Measurements from ENCODE around the gene LRMDA. TPM values are rescaled to one million over a fixed set of nuclear protein-coding genes. Genes with fewer than 3 reads are reported as not detected.

The LRMDA gene
- total RNA-seq, 4 donors from 2014 or later, result 1.4 to 23.1 (median 3.6) TPM

GRCh38 chr10:75924309-75924902 is 493.0 kb downstream of the LRMDA start:
- H3K9me3 ChIP-seq, result no peaks in the 10 kb centered on the region
- no peak overlapping the region for H3K4me3 ChIP-seq
- no peaks in the 10 kb centered on the region for H3K27me3 ChIP-seq
- H3K4me1 ChIP-seq, result no peaks in the 10 kb centered on the region
- no peak for DNase-seq
- H3K27ac ChIP-seq, result no peak overlapping the region
- no peaks in the 10 kb centered on the region for H3K36me3 ChIP-seq
- TF ChIP-seq POLR2A (IDR thresholded peaks at IDR 0.05) (no peak), CTCF (IDR thresholded peaks at IDR 0.05) (no peak)

GRCh38 chr10:75925999-75926398 is 494.6 kb downstream of the LRMDA start:
- Histone ChIP-seq H3K4me1 (no peaks in the 10 kb centered on the region), H3K27me3 (no peaks in the 10 kb centered on the region), H3K9me3 (no peaks in the 10 kb centered on the region), H3K36me3 (no peaks in the 10 kb centered on the region), H3K27ac (no peak overlapping the region), H3K4me3 (no peak overlapping the region)
- no peak for DNase-seq
- TF ChIP-seq POLR2A (IDR thresholded peaks at IDR 0.05) (no peak), CTCF (IDR thresholded peaks at IDR 0.05) (no peak)

GRCh38 chr10:75926763-75927162 is 495.3 kb downstream of the LRMDA start:
- peak in 1 of 6 experiments; percentile 59 for TF ChIP-seq CTCF (IDR thresholded peaks at IDR 0.05)
- no peak for TF ChIP-seq POLR2A (IDR thresholded peaks at IDR 0.05)
- H3K36me3 ChIP-seq, result no peaks in the 10 kb centered on the region
- DNase-seq, result peak in 1 of 3 donors; percentile 60
- H3K27ac ChIP-seq, result no peak overlapping the region
- H3K9me3 ChIP-seq, result no peaks in the 10 kb centered on the region
- H3K27me3 ChIP-seq, result no peaks in the 10 kb centered on the region
- no peaks in the 10 kb centered on the region for H3K4me1 ChIP-seq
- H3K4me3 ChIP-seq, result no peak overlapping the region

- H3K4me3 ChIP-seq, result no peak overlapping the region
- TF ChIP-seq CTCF (IDR thresholded peaks at IDR 0.05), result no peak
- TF ChIP-seq POLR2A (IDR thresholded peaks at IDR 0.05), result no peak
- H3K36me3 ChIP-seq, result no peaks in the 10 kb centered on the region
- no peaks in the 10 kb centered on the region for H3K4me1 ChIP-seq
- DNase-seq, result no peak
- no peaks in the 10 kb centered on the region for H3K27me3 ChIP-seq
- H3K9me3 ChIP-seq, result no peaks in the 10 kb centered on the region
- H3K27ac ChIP-seq, result no peak overlapping the region
These were observed 496.8 kb downstream of the LRMDA start for GRCh38 chr10:75928231-75928630.

GRCh38 chr10:75929630-75930161 is 498.3 kb downstream of the LRMDA start:
- Histone ChIP-seq H3K27me3 (no peaks in the 10 kb centered on the region), H3K4me3 (no peak overlapping the region), H3K4me1 (no peaks in the 10 kb centered on the region), H3K36me3 (no peaks in the 10 kb centered on the region), H3K27ac (no peak overlapping the region), H3K9me3 (no peaks in the 10 kb centered on the region)
- no peak for DNase-seq
- no peak for TF ChIP-seq POLR2A (IDR thresholded peaks at IDR 0.05)
- TF ChIP-seq CTCF (IDR thresholded peaks at IDR 0.05), result no peak
